ENCODE measurements around the gene PRODH2. TPM values are rescaled to one million over a fixed set of nuclear protein-coding genes. Genes with fewer than 3 reads are reported as not detected.

Gene PRODH2
- polyA plus RNA-seq, 3 donors from 2014 or later, result not detected

DNA sequence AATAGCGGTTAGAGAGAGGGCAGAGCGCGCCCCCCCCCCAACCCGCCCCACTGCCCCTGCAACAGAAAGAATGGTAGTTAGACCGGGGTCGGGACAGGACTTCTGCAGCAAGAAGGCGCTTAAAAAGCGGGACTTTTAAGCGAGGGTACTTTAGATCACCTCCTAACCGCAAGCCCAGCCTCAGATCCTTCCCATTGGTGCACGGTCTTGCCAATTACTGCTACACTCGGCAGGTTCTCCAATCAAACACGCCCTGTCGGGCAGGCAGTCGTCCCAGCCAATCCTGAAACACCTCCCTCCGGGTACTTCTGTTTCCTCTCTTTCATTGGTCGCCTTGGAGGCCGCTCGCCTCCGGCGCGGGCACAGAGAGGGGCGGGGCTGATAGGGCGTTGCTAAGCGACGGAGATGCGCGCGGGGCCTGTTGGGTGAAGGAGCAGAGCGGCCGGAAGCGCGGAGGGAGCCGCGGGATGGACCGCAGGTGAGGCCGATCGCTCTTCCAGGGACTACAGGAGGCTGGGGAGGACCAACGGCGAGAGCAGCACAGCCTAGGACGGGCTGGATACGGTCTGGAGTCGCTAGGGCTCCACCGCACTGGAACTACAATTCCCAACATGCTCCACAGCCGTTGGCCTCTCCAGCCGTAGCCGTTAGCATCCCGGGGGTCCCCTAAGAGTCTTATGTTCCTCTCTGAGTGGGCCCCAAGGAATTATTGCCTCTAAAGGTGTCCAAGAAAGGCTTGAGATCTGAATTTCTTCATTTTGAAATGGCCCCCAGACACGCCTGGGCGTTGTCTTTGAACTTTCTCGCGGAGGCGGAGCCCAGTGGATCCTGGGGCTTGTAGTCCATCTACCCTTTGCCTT lies 54.7 kb downstream of the PRODH2 start, which contains the start of gene PROSER3:
TSS of gene PROSER3 (plus strand) at position 428 of the 860 bp plus-strand sequence. CDS start at position 468, 40 bp downstream.
- H3K36me3 Mint-ChIP-seq, result peaks cover 0 to 22% (median 3%) of the 10 kb centered on the region in 3 donors
- H3K4me1 Mint-ChIP-seq, result peaks cover 25 to 32% of the 10 kb centered on the region in 2 donors
- peak within 1 kb of the TSS; percentile 85 to 98 (median 94) for H3K27ac Mint-ChIP-seq
- peak within 1 kb of the TSS; percentile 88 to 98 (median 94) for H3K4me3 Mint-ChIP-seq
- peak; percentile 99 for DNase-seq
- H3K9me3 Mint-ChIP-seq, result no peaks in the 10 kb centered on the region
- peaks cover 7 to 12% (median 9%) of the 10 kb centered on the region in 3 donors for H3K27me3 Mint-ChIP-seq (ENCODE audit: low read depth in 3 of 3)

- DNase-seq, result no peak
- peak overlapping the region; percentile 88 to 98 (median 94) for H3K4me3 Mint-ChIP-seq
- H3K27ac Mint-ChIP-seq, result peak overlapping the region in 5 of 6 donors; percentile 85 to 98 (median 92)
- H3K9me3 Mint-ChIP-seq, result no peaks in the 10 kb centered on the region
- H3K27me3 Mint-ChIP-seq (ENCODE audit: low read depth in 3 of 3), result peaks cover 7 to 12% (median 9%) of the 10 kb centered on the region in 3 donors
- H3K36me3 Mint-ChIP-seq, result peaks cover 0 to 24% (median 3%) of the 10 kb centered on the region in 3 donors
- peaks cover 25 to 32% of the 10 kb centered on the region in 2 donors for H3K4me1 Mint-ChIP-seq
Observed at GRCh38 chr19:35757231-35757748, 55.4 kb downstream of the PRODH2 start.

- Mint-ChIP-seq H3K27ac (peak within 1 kb of the TSS; percentile 85 to 98 (median 94)), H3K27me3 (ENCODE audit: low read depth in 3 of 3) (peaks cover 7 to 12% (median 9%) of the 10 kb centered on the region in 3 donors), H3K9me3 (no peaks in the 10 kb centered on the region), H3K4me3 (peak within 1 kb of the TSS; percentile 88 to 98 (median 94)), H3K36me3 (peaks cover 0 to 19% (median 3%) of the 10 kb centered on the region in 3 donors), H3K4me1 (peaks cover 25 to 32% of the 10 kb centered on the region in 2 donors)
- no peak for DNase-seq
Observed at GRCh38 chr19:35756377-35757230, 56.0 kb downstream of the PRODH2 start, which contains the start of gene HSPB6. TSS of gene HSPB6 (minus strand) at chr19:35757029. CDS start at chr19:35757008, 21 bp downstream.

DNA sequence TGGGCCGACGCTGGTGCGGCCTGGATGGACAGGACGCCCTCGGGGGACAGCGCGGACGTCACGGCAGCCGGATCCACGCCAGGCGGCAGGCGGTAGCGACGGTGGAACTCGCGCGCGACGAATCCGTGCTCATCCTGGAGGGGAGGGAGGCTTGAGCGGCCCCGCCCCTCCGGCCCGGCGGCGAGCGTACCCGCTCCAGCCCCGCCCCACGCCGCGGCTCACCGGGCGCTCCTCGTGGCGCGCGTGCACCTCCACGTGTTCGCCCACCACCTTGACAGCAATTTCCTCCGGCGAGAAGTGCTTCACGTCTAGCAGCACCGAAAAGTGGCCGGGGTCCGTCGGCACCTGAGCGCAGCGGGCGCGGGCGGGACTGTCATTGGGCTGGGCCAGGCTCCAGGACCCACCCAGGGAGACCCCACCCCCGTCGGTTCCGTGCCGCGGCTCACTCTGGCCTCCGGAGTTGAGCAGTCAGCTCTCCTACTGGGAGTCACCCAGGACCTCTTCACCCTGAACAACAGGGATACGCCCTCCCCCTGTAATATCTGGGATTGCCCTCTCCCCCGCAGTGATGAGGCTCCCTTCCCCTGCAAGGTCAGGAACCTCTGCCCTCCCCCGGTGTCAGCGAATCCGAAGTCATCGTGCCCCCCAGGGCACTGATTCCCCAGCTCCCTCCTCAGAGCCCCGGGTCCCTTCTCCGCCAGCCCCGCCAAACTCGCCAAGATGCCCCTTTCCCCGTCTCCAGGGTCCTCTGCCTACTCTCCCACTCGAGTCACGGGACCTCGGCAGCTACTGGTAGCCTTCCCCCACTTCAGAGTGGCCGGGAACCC lies 56.9 kb downstream of the PRODH2 start:
- Mint-ChIP-seq H3K27me3 (ENCODE audit: low read depth in 3 of 3) (peaks cover 7 to 12% (median 9%) of the 10 kb centered on the region in 3 donors), H3K4me1 (peaks cover 25 to 32% of the 10 kb centered on the region in 2 donors), H3K27ac (peak overlapping the region in 2 of 6 donors; percentile 38 to 50), H3K9me3 (no peaks in the 10 kb centered on the region), H3K4me3 (peak overlapping the region in 4 of 5 donors; percentile 48 to 59 (median 54)), H3K36me3 (peaks cover 0 to 19% (median 3%) of the 10 kb centered on the region in 3 donors)
- no peak for DNase-seq

- no peak for DNase-seq
- peak overlapping the region in 1 of 6 donors; percentile 26 for H3K27ac Mint-ChIP-seq
- H3K4me3 Mint-ChIP-seq, result peak overlapping the region in 1 of 5 donors; percentile 33
- H3K4me1 Mint-ChIP-seq, result peaks cover 26 to 32% of the 10 kb centered on the region in 2 donors
- H3K27me3 Mint-ChIP-seq (ENCODE audit: low read depth in 3 of 3), result peaks cover 7 to 12% (median 9%) of the 10 kb centered on the region in 3 donors
- H3K9me3 Mint-ChIP-seq, result no peaks in the 10 kb centered on the region
- peaks cover 0 to 19% (median 3%) of the 10 kb centered on the region in 3 donors for H3K36me3 Mint-ChIP-seq
Observed at GRCh38 chr19:35755131-35755549, 57.5 kb downstream of the PRODH2 start.

- peak overlapping the region in 1 of 5 donors; percentile 33 for H3K4me3 Mint-ChIP-seq
- peaks cover 26 to 30% of the 10 kb centered on the region in 2 donors for H3K4me1 Mint-ChIP-seq
- no peaks in the 10 kb centered on the region for H3K9me3 Mint-ChIP-seq
- no peak overlapping the region for H3K27ac Mint-ChIP-seq
- peaks cover 0 to 19% (median 3%) of the 10 kb centered on the region in 3 donors for H3K36me3 Mint-ChIP-seq
- DNase-seq, result no peak
- H3K27me3 Mint-ChIP-seq (ENCODE audit: low read depth in 3 of 3), result peaks cover 7 to 12% (median 9%) of the 10 kb centered on the region in 3 donors
Observed at GRCh38 chr19:35754370-35755130, 58.1 kb downstream of the PRODH2 start.

GRCh38 chr19:35753634-35754369 lies 58.8 kb downstream of the PRODH2 start:
- Mint-ChIP-seq H3K4me3 (no peak overlapping the region), H3K27ac (no peak overlapping the region), H3K36me3 (peaks cover 0 to 19% (median 3%) of the 10 kb centered on the region in 3 donors), H3K4me1 (peaks cover 26 to 30% of the 10 kb centered on the region in 2 donors), H3K27me3 (ENCODE audit: low read depth in 3 of 3) (peaks cover 7 to 12% (median 9%) of the 10 kb centered on the region in 3 donors), H3K9me3 (no peaks in the 10 kb centered on the region)
- no peak for DNase-seq

GRCh38 chr19:35752746-35753350 lies 59.8 kb downstream of the PRODH2 start:
- Mint-ChIP-seq H3K9me3 (no peaks in the 10 kb centered on the region), H3K27me3 (ENCODE audit: low read depth in 3 of 3) (peaks cover 2 to 10% (median 7%) of the 10 kb centered on the region in 3 donors), H3K36me3 (peaks cover 0 to 19% (median 3%) of the 10 kb centered on the region in 3 donors), H3K27ac (no peak overlapping the region), H3K4me3 (no peak overlapping the region), H3K4me1 (peaks cover 31 to 32% of the 10 kb centered on the region in 2 donors)
- no peak for DNase-seq

GRCh38 chr19:35751839-35752745 lies 60.6 kb downstream of the PRODH2 start:
- Mint-ChIP-seq H3K9me3 (no peaks in the 10 kb centered on the region), H3K4me1 (peaks cover 29 to 33% of the 10 kb centered on the region in 2 donors), H3K27me3 (ENCODE audit: low read depth in 3 of 3) (peaks cover 0 to 6% (median 3%) of the 10 kb centered on the region in 3 donors), H3K4me3 (no peak overlapping the region), H3K27ac (no peak overlapping the region), H3K36me3 (peaks cover 0 to 19% (median 3%) of the 10 kb centered on the region in 3 donors)
- DNase-seq, result no peak

DNA sequence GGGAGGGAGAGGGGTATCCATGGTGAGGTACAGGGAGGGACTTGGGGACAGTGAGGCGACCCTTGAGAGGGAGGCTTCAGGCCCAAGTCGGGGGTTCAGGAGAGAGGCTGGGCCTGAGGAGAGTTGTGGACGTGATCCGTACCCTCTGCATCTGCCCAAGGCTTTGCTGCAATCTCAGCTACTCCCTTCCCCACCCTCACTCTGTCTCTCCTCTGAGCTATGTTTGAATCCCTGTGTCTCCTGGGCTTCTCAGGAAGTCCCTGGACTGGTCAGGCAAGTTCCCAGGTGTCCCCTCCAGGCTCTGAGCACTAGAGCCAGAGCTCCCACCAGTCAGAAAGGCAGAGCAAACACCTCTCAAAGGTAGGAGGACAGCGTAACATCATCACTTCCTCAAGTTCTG lies 62.5 kb downstream of the PRODH2 start:
- H3K4me3 Mint-ChIP-seq, result peak overlapping the region in 4 of 5 donors; percentile 18 to 59 (median 36)
- H3K9me3 Mint-ChIP-seq, result no peaks in the 10 kb centered on the region
- H3K36me3 Mint-ChIP-seq, result peaks cover 0 to 15% (median 3%) of the 10 kb centered on the region in 3 donors
- H3K4me1 Mint-ChIP-seq, result peaks cover 35 to 40% of the 10 kb centered on the region in 2 donors
- peak overlapping the region in 2 of 6 donors; percentile 36 to 45 for H3K27ac Mint-ChIP-seq
- peaks cover 2 to 6% (median 4%) of the 10 kb centered on the region in 3 donors for H3K27me3 Mint-ChIP-seq (ENCODE audit: low read depth in 3 of 3)
- no peak for DNase-seq
